Measurements from ENCODE around the gene ACP1. TPM values are rescaled to one million over a fixed set of nuclear protein-coding genes. Genes with fewer than 3 reads are reported as not detected.
A peak's percentile ranks its signal among the peaks of the same experiment; 100 is the strongest.

ACP1 gene
- total RNA-seq, 1 experiment from 2014 or later: 193 TPM

GRCh38 chr2:271917-272316 lies 7.2 kb downstream of the ACP1 start:
- H3K4me1 Mint-ChIP-seq (ENCODE audit: low read depth, unreplicated experiment): peaks cover 12% of the 10 kb centered on the region
- Histone ChIP-seq H3K9me3 (no peaks in the 10 kb centered on the region), H3K27me3 (replicated peaks; ENCODE audit: control insufficient read depth, insufficient read depth, low read length) (no peaks in the 10 kb centered on the region), H3K4me1 (no peaks in the 10 kb centered on the region), H3K36me3 (ENCODE audit: control insufficient read depth, insufficient read depth, low read length) (0 out of 2 replicates have a peak, but pooled peaks cover 2% of the 10 kb centered on the region), H3K4me3 (ENCODE audit: low read depth, low read length) (no peak overlapping the region)
- CTCF ChIA-PET: interaction anchor here (1.0 kb wide), 1 partner anchor 23 kb away, joined by 3 read pairs; no protein-coding TSS in a partner anchor
- POLR2A ChIA-PET: no interaction called here
- intact Hi-C loops (cut with micrococcal nuclease; ENCODE audit: unreplicated experiment): no loop called here
- no peak for DNase-seq
- no peaks in the 10 kb centered on the region for H3K27me3 Mint-ChIP-seq (ENCODE audit: insufficient read depth, unreplicated experiment)
- no peak overlapping the region for H3K4me3 Mint-ChIP-seq (ENCODE audit: unreplicated experiment)
- TF ChIP-seq CTCF (IDR thresholded peaks at IDR 0.05; ENCODE audit: insufficient read depth in 1 of 2, low read depth in 1 of 2, low read length in 1 of 2, severe bottlenecking in 1 of 2, unreplicated experiment in 1 of 2): no peak
- H3K9me3 Mint-ChIP-seq (ENCODE audit: unreplicated experiment): no peaks in the 10 kb centered on the region
- BruUV-seq (replicated peaks): no TSS peak
- H3K36me3 Mint-ChIP-seq (ENCODE audit: insufficient read depth, unreplicated experiment): peaks cover 43% of the 10 kb centered on the region
- H3K27ac Mint-ChIP-seq (ENCODE audit: unreplicated experiment): no peak overlapping the region

GRCh38 chr2:273333-273732 lies 8.6 kb downstream of the ACP1 start:
- no peak for DNase-seq
- no peaks in the 10 kb centered on the region for H3K9me3 Mint-ChIP-seq (ENCODE audit: unreplicated experiment)
- no peak for TF ChIP-seq CTCF (IDR thresholded peaks at IDR 0.05; ENCODE audit: insufficient read depth in 1 of 2, low read depth in 1 of 2, low read length in 1 of 2, severe bottlenecking in 1 of 2, unreplicated experiment in 1 of 2)
- no peaks in the 10 kb centered on the region for H3K27me3 Mint-ChIP-seq (ENCODE audit: insufficient read depth, unreplicated experiment)
- no peaks in the 10 kb centered on the region for H3K27me3 ChIP-seq (replicated peaks; ENCODE audit: control insufficient read depth, insufficient read depth, low read length)
- intact Hi-C loops (cut with micrococcal nuclease; ENCODE audit: unreplicated experiment): no loop called here
- ChIA-PET POLR2A (interaction anchor here (1.0 kb wide), 1 partner anchor 9 kb away, joined by 5 read pairs; no protein-coding TSS in a partner anchor), CTCF (no interaction called here)
- no TSS peak for BruUV-seq (replicated peaks)
- H3K36me3 ChIP-seq (ENCODE audit: control insufficient read depth, insufficient read depth, low read length): 0 out of 2 replicates have a peak, but pooled peaks cover 2% of the 10 kb centered on the region
- no peaks in the 10 kb centered on the region for H3K9me3 ChIP-seq
- H3K4me1 ChIP-seq: no peaks in the 10 kb centered on the region
- H3K36me3 Mint-ChIP-seq (ENCODE audit: insufficient read depth, unreplicated experiment): peaks cover 49% of the 10 kb centered on the region
- no peak overlapping the region for H3K4me3 ChIP-seq (ENCODE audit: low read depth, low read length)
- no peak overlapping the region for H3K27ac Mint-ChIP-seq (ENCODE audit: unreplicated experiment)
- H3K4me3 Mint-ChIP-seq (ENCODE audit: unreplicated experiment): no peak overlapping the region
- H3K4me1 Mint-ChIP-seq (ENCODE audit: low read depth, unreplicated experiment): peaks cover 10% of the 10 kb centered on the region

- peak in 1 of 2 experiments; percentile 21 for TF ChIP-seq CTCF (IDR thresholded peaks at IDR 0.05; ENCODE audit: insufficient read depth in 1 of 2, low read depth in 1 of 2, low read length in 1 of 2, severe bottlenecking in 1 of 2, unreplicated experiment in 1 of 2)
- Histone ChIP-seq H3K9me3 (no peaks in the 10 kb centered on the region), H3K27me3 (replicated peaks; ENCODE audit: control insufficient read depth, insufficient read depth, low read length) (no peaks in the 10 kb centered on the region), H3K4me1 (no peaks in the 10 kb centered on the region), H3K36me3 (ENCODE audit: control insufficient read depth, insufficient read depth, low read length) (0 out of 2 replicates have a peak, but pooled peaks cover 2% of the 10 kb centered on the region), H3K4me3 (ENCODE audit: low read depth, low read length) (no peak overlapping the region)
- intact Hi-C loops (cut with micrococcal nuclease; ENCODE audit: unreplicated experiment): no loop called here
- H3K27ac Mint-ChIP-seq (ENCODE audit: unreplicated experiment): no peak overlapping the region
- no peaks in the 10 kb centered on the region for H3K9me3 Mint-ChIP-seq (ENCODE audit: unreplicated experiment)
- no TSS peak for BruUV-seq (replicated peaks)
- ChIA-PET POLR2A (interaction anchor here (0.6 to 1.0 kb wide), 2 partner anchors 10 to 116 kb away, joined by 4 to 5 read pairs; no protein-coding TSS in a partner anchor), CTCF (no interaction called here)
- H3K27me3 Mint-ChIP-seq (ENCODE audit: insufficient read depth, unreplicated experiment): no peaks in the 10 kb centered on the region
- H3K36me3 Mint-ChIP-seq (ENCODE audit: insufficient read depth, unreplicated experiment): peaks cover 60% of the 10 kb centered on the region
- no peak overlapping the region for H3K4me3 Mint-ChIP-seq (ENCODE audit: unreplicated experiment)
- peaks cover 7% of the 10 kb centered on the region for H3K4me1 Mint-ChIP-seq (ENCODE audit: low read depth, unreplicated experiment)
- DNase-seq: no peak
Measured at GRCh38 chr2:274503-274902, 9.8 kb downstream of the ACP1 start.
